Measurements from ENCODE around the gene KCNJ14. TPM values are rescaled to one million over a fixed set of nuclear protein-coding genes. Genes with fewer than 3 reads are reported as not detected.

Gene KCNJ14
- total RNA-seq, 8 experiments from 2014 or later: 0.49 to 1.3 (median 0.86) TPM

DNA sequence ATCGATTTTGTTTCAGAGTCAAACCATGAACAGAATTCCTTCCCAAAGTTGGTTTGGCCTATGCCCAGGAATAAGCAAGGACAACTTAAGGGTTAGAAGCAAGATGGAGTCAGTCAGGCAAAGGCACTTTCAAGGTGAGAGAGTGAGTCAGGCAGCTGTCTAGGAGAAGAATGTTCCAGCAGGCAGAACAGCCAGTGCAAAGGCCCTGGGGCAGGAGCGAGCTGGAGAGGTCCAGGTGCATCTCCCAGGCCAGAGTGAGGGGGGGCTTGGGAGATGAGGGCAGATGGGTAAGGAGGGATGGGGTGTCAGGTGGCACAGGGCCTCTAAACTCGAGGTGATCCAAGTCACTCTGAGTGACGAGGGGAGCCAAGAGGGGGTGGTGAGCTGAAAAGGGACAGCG, 18.8 kb upstream of the KCNJ14 start:
- Histone ChIP-seq H3K27ac (no peak overlapping the region), H3K4me3 (no peak overlapping the region), H3K4me1 (replicated peaks in 1 of 2) (no peaks in the 10 kb centered on the region)
- no peak for ATAC-seq (replicated peaks in 6 of 8)
- in situ Hi-C loops (cut with MboI; ENCODE audit: low pct_unique_long_range_greater_than_20kb in 2 of 9, low sequenced_read_pairs in 9 of 9, unreplicated experiment in 9 of 9): no loop called here
- 59 to 86% (median 72%) methylated on average over 2 to 4 of the region's 5 CpGs; no CpG with 5 or more reads in 7 of the 10 experiments for WGBS, 10 experiments

DNA sequence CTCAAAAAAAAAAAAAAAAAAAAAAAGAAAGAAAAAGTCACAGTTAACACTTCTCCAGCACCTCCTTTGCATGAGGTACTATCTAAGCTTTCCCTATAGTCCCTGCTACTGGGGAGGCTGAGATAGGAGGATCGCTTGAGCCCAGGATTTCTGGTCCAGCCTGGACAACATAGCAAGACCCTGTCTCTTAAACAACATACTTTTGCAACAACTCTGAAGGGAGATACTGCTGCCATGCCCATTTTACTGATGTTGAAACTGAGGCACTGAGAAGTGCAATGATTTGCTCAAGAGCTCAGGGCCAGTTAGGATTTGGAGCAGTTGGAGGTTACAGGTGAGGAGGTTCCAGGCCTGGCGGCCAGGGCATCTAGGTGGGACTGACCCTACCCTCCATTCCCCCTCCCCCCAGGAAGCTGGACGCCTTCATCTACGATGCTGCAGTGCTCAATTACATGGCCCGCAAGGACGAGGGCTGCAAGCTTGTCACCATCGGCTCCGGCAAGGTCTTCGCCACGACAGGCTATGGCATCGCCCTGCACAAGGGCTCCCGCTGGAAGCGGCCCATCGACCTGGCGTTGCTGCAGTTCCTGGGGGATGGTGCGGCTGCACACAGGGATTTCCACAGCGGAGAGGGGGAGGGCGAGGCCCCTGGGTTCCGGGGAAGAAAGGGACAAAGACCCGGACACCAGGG, 13.9 kb upstream of the KCNJ14 start:
- H3K4me3 ChIP-seq: no peak overlapping the region
- H3K4me1 ChIP-seq (replicated peaks in 1 of 2): peaks cover 11 to 12% of the 10 kb centered on the region in 2 donors
- no peak overlapping the region for H3K27ac ChIP-seq
- 80 to 100% (median 90%) methylated on average over 1 to 12 of the region's 20 CpGs; no CpG with 5 or more reads in 3 of the 10 experiments for WGBS, 10 experiments
- in situ Hi-C loops (cut with MboI; ENCODE audit: low pct_unique_long_range_greater_than_20kb in 2 of 9, low sequenced_read_pairs in 9 of 9, unreplicated experiment in 9 of 9): no loop called here
- no peak for ATAC-seq (replicated peaks in 6 of 8)

DNA sequence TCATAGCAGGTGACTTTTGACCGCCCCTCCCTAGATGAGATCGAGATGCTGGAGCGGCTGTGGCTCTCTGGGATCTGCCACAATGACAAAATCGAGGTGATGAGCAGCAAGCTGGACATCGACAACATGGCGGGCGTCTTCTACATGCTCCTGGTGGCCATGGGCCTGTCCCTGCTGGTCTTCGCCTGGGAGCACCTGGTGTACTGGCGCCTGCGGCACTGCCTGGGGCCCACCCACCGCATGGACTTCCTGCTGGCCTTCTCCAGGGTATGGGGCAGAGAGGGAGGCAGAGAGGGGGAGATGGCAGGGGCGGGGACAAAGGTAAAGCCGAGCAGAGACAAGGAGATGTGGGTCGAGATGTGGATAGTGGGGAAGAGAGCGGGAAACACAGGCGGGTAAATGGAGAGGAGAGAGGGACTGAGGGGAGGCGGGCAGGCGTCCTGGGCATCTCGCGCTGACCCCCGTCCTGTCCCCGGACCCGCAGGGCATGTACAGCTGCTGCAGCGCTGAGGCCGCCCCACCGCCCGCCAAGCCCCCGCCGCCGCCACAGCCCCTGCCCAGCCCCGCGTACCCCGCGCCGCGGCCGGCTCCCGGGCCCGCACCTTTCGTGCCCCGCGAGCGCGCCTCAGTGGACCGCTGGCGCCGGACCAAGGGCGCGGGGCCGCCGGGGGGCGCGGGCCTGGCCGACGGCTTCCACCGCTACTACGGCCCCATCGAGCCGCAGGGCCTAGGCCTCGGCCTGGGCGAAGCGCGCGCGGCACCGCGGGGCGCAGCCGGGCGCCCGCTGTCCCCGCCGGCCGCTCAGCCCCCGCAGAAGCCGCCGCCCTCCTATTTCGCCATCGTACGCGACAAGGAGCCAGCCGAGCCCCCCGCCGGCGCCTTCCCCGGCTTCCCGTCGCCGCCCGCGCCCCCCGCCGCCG, 13.0 kb upstream of the KCNJ14 start:
- in situ Hi-C loops (cut with MboI; ENCODE audit: low pct_unique_long_range_greater_than_20kb in 2 of 9, low sequenced_read_pairs in 9 of 9, unreplicated experiment in 9 of 9): no loop called here
- 80 to 100% (median 100%) methylated on average over 1 to 2 of the region's 94 CpGs; no CpG with 5 or more reads in 7 of the 10 experiments for WGBS, 10 experiments
- Histone ChIP-seq H3K4me3 (no peak overlapping the region), H3K4me1 (replicated peaks in 1 of 2) (peaks cover 13 to 16% of the 10 kb centered on the region in 2 donors), H3K27ac (no peak overlapping the region)
- ATAC-seq (replicated peaks in 6 of 8): no peak

DNA sequence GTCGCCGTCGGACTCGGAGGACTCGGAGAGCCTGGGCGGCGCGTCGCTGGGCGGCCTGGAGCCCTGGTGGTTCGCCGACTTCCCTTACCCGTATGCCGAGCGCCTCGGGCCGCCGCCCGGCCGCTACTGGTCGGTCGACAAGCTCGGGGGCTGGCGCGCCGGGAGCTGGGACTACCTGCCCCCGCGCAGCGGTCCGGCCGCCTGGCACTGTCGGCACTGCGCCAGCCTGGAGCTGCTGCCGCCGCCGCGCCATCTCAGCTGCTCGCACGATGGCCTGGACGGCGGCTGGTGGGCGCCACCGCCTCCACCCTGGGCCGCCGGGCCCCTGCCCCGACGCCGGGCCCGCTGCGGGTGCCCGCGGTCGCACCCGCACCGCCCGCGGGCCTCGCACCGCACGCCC, 12.1 kb upstream of the KCNJ14 start:
- peaks cover 13 to 16% of the 10 kb centered on the region in 2 donors for H3K4me1 ChIP-seq (replicated peaks in 1 of 2)
- in situ Hi-C loops (cut with MboI; ENCODE audit: low pct_unique_long_range_greater_than_20kb in 2 of 9, low sequenced_read_pairs in 9 of 9, unreplicated experiment in 9 of 9): no loop called here
- no peak overlapping the region for H3K27ac ChIP-seq
- no peak for ATAC-seq (replicated peaks in 6 of 8)
- no peak overlapping the region for H3K4me3 ChIP-seq
- WGBS, 10 experiments: 15% methylated on average over 9 of the region's 60 CpGs; no CpG with 5 or more reads in 9 of the 10 experiments

DNA sequence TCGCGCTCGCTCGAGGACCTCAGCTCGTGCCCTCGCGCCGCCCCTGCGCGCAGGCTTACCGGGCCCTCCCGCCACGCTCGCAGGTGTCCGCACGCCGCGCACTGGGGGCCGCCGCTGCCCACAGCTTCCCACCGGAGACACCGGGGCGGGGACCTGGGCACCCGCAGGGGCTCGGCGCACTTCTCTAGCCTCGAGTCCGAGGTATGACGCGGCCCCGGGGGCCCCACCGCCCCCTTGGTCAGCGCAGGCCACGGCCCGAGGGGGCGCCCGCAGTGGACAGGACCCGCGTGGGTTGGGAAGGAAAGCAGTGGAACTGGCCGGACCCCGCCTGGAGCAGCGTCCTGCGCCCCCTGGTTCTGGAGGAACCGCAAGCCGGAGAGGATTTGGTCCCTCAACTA, 11.6 kb upstream of the KCNJ14 start:
- ATAC-seq (replicated peaks in 6 of 8): no peak
- Histone ChIP-seq H3K4me3 (peak overlapping the region in 1 of 5 donors; percentile 86), H3K27ac (no peak overlapping the region), H3K4me1 (replicated peaks in 1 of 2) (peaks cover 13 to 16% of the 10 kb centered on the region in 2 donors)
- WGBS, 10 experiments: 10 to 47% methylated on average over 3 to 6 of the region's 45 CpGs; no CpG with 5 or more reads in 8 of the 10 experiments
- in situ Hi-C loops (cut with MboI; ENCODE audit: low pct_unique_long_range_greater_than_20kb in 2 of 9, low sequenced_read_pairs in 9 of 9, unreplicated experiment in 9 of 9): no loop called here

DNA sequence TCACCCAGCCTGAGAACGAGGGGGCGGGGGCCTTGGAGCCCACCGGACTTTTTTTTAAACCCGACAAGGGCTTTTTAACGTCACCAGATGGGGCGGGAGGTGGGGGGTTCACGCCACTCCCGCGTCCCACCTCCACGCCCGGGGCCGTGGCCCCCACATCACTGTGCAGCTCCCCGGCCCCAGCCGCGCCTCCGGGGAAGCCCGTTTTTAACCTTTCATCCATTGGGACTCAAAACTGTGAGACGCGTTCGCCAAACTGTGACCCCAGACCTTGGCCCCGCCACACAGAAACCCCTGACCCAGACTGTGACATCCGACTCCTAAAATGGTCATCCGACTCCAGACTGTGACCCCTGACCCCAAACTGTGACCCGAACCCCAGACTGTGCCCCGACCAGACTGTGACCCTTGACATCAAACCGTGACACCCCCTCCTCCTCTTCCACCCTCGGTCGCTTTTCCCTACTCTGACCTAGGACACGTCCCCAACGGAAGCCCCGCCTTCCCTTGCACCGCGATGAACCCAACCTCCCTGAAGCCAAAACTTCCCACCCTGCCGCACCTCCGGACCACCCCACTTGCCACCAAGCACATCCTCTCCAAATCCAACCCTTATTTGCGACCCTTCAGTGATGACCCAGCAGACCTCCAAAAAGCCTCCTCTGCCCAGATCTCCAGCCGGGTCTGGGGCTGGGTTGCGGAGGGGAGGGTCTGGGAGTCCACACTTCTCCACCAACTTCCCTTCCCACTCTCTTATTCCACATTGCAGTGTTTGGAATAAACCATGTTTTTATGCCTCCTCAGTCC, 11.0 kb upstream of the KCNJ14 start:
- in situ Hi-C loops (cut with MboI; ENCODE audit: low pct_unique_long_range_greater_than_20kb in 2 of 9, low sequenced_read_pairs in 9 of 9, unreplicated experiment in 9 of 9): no loop called here
- peak overlapping the region; percentile 73 to 95 (median 79) for H3K4me3 ChIP-seq
- H3K27ac ChIP-seq: peak overlapping the region; percentile 87 to 92
- peaks cover 13 to 16% of the 10 kb centered on the region in 2 donors for H3K4me1 ChIP-seq (replicated peaks in 1 of 2)
- ATAC-seq (replicated peaks in 6 of 8): no peak
- WGBS, 10 experiments: 7 to 88% (median 26%) methylated on average over 1 to 13 of the region's 38 CpGs; no CpG with 5 or more reads in 4 of the 10 experiments

DNA sequence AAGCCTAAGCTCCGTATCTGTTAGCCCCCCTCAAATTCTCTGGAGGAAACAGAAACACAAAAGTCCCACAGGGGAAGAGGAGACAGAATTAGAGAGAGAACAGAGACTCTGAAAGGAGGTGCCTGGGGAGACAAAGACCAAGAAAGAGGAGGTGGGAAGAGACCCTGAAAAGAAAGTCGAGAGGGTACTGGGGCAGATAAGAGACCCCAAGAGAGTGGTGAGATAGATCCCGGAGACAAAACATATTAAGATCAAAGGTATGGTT, 10.5 kb upstream of the KCNJ14 start:
- H3K4me3 ChIP-seq: peak overlapping the region; percentile 73 to 95 (median 79)
- peak overlapping the region; percentile 87 to 92 for H3K27ac ChIP-seq
- 0 to 83% (median 20%) methylated on average over 1 to 3 of the region's 3 CpGs; no CpG with 5 or more reads in 1 of the 10 experiments for WGBS, 10 experiments
- in situ Hi-C loops (cut with MboI; ENCODE audit: low pct_unique_long_range_greater_than_20kb in 2 of 9, low sequenced_read_pairs in 9 of 9, unreplicated experiment in 9 of 9): no loop called here
- H3K4me1 ChIP-seq (replicated peaks in 1 of 2): peaks cover 13 to 16% of the 10 kb centered on the region in 2 donors
- ATAC-seq (replicated peaks in 6 of 8): no peak

DNA sequence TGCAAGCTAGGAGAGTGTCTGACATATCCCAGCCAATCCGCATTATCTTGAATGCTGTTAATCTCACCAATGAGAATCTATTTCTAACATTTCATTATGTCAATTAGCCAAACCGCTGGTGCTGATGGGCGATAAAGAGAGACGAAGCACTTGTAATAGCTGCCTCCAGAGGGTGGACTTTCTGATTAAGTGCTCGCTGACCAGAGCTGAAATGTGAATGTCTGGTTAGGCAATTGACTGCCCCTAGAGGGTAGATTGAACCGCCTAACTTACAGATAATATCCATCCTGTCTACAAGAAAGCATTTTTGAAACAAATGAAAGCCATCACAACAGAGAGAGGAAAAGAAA, 10.1 kb upstream of the KCNJ14 start:
- in situ Hi-C loops (cut with MboI; ENCODE audit: low pct_unique_long_range_greater_than_20kb in 2 of 9, low sequenced_read_pairs in 9 of 9, unreplicated experiment in 9 of 9): no loop called here
- peaks cover 13 to 16% of the 10 kb centered on the region in 2 donors for H3K4me1 ChIP-seq (replicated peaks in 1 of 2)
- peak; percentile 67 to 78 (median 73) for ATAC-seq (replicated peaks in 6 of 8)
- peak overlapping the region; percentile 73 to 95 (median 79) for H3K4me3 ChIP-seq
- WGBS, 10 experiments: 0 to 17% (median 3%) methylated on average over 1 to 5 of the region's 6 CpGs; no CpG with 5 or more reads in 2 of the 10 experiments
- H3K27ac ChIP-seq: peak overlapping the region; percentile 87 to 92

DNA sequence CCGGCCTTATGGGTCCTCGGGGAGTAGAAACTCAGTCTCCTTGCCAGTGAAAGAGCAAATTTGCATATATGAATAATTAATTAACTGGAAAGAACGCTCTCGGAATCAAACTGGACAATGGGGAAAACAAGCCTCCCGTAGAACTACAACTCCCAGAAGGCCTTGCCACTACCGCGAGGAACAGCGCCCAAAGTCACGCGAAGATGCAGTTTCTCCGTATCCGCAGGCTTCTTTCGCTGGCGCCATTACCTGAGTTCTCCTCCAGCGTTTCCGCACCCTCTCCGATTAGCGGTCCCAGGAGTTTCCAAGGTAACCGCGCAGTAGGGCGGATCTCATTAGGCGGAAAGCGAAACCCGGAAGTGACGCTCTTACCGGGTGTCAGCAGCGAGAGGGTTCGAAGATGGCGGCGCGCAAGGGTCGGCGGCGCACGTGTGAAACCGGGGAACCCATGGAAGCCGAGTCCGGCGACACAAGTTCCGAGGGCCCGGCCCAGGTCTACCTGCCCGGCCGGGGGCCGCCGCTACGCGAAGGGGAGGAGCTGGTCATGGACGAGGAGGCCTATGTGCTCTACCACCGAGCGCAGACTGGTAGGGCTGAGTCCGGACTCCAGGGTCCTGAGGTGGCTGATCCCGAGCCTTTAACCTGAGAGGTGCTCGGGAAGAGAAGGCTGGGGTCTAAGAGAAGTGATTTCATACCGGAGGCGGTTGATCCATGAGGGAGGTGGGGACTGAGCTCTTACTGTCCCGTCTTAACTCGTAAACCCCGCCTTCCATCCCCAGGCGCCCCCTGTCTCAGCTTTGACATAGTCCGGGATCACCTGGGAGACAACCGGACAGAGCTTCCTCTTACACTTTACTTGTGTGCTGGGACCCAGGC, 9.5 kb upstream of the KCNJ14 start, which contains the start of gene GRWD1:
Gene GRWD1, plus strand, starts transcription at position 378 of the 876 bp plus-strand sequence. Its CDS starts 23 bp downstream, at position 401.
- ATAC-seq (replicated peaks in 6 of 8): peak; percentile 81 to 92 (median 90)
- H3K4me3 ChIP-seq: peak within 1 kb of the TSS; percentile 73 to 95 (median 79)
- 0 to 3% (median 0%) methylated on average over 4 to 22 of the region's 61 CpGs for WGBS, 10 experiments
- H3K27ac ChIP-seq: peak within 1 kb of the TSS; percentile 87 to 92
- in situ Hi-C loops (cut with MboI; ENCODE audit: low pct_unique_long_range_greater_than_20kb in 2 of 9, low sequenced_read_pairs in 9 of 9, unreplicated experiment in 9 of 9): no loop called here
- peaks cover 13 to 16% of the 10 kb centered on the region in 2 donors for H3K4me1 ChIP-seq (replicated peaks in 1 of 2)

DNA sequence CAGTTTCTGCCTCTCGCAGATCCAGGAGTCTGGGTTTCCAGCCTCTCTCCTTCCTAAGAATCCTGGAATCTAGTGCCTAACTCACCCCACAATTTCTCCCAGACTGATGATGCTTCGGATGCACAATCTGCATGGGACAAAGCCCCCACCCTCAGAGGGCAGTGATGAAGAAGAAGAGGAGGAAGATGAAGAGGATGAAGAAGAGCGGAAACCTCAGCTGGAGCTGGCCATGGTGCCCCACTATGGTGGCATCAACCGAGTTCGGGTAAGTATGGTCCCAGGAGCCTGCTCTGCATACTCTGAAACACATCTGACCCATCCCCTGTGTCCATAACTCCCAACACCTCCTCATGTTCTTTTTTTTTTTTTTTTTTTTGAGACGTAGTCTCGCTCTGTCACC, 8.8 kb upstream of the KCNJ14 start:
- in situ Hi-C loops (cut with MboI; ENCODE audit: low pct_unique_long_range_greater_than_20kb in 2 of 9, low sequenced_read_pairs in 9 of 9, unreplicated experiment in 9 of 9): no loop called here
- H3K4me1 ChIP-seq (replicated peaks in 1 of 2): peaks cover 16 to 17% of the 10 kb centered on the region in 2 donors
- ATAC-seq (replicated peaks in 6 of 8): no peak
- H3K27ac ChIP-seq: peak overlapping the region in 1 of 2 donors; percentile 92
- WGBS, 10 experiments: 0 to 95% (median 70%) methylated on average over 1 to 6 of the region's 7 CpGs; no CpG with 5 or more reads in 3 of the 10 experiments
- H3K4me3 ChIP-seq: peak overlapping the region; percentile 73 to 95 (median 79)

DNA sequence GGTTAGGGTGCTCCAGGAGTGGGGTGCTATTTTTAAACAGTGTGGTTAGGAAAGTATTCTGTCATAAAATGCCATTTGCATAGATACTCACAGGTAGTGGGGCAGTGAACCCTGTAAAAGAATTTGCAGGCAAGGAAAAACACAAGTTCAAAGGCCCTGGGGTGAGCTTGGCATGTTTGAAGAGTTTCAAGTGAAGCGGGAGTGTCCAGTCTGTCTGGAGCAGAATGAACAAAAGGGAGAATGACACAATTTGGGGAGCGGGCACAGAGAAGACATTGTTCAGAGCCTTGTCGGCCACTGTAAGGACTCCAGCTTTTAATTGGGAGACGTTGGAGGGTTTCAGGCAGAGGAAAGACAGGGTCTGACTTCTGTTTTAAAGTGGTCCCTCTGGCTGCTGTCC, 6.8 kb upstream of the KCNJ14 start:
- peaks cover 16 to 17% of the 10 kb centered on the region in 2 donors for H3K4me1 ChIP-seq (replicated peaks in 1 of 2)
- no peak for ATAC-seq (replicated peaks in 6 of 8)
- H3K27ac ChIP-seq: no peak overlapping the region
- 80 to 100% (median 100%) methylated on average over 1 to 4 of the region's 4 CpGs; no CpG with 5 or more reads in 1 of the 10 experiments for WGBS, 10 experiments
- in situ Hi-C loops (cut with MboI; ENCODE audit: low pct_unique_long_range_greater_than_20kb in 2 of 9, low sequenced_read_pairs in 9 of 9, unreplicated experiment in 9 of 9): no loop called here
- H3K4me3 ChIP-seq: no peak overlapping the region

DNA sequence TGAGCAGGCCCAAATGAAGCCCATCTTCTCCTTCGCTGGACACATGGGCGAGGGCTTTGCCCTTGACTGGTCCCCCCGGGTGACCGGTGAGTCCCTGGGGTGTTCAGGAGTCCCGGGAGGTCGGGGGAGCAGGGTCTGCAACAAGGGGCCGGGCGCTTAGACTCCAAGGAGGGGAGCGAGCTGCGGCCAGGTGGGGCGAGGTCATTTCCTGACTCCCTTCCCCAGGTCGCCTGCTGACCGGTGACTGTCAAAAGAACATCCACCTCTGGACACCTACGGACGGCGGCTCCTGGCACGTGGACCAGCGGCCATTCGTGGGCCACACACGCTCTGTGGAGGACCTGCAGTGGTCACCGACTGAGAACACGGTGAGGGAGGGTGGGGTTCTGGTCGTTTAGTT, 4.9 kb upstream of the KCNJ14 start:
- H3K4me3 ChIP-seq: no peak overlapping the region
- in situ Hi-C loops (cut with MboI; ENCODE audit: low pct_unique_long_range_greater_than_20kb in 2 of 9, low sequenced_read_pairs in 9 of 9, unreplicated experiment in 9 of 9): no loop called here
- H3K27ac ChIP-seq: no peak overlapping the region
- no peak for ATAC-seq (replicated peaks in 6 of 8)
- 96 to 100% methylated on average over 1 to 4 of the region's 23 CpGs; no CpG with 5 or more reads in 8 of the 10 experiments for WGBS, 10 experiments
- H3K4me1 ChIP-seq (replicated peaks in 1 of 2): peaks cover 5 to 8% of the 10 kb centered on the region in 2 donors
